ENCODE data around the gene CTNNA3.

The CTNNA3 gene

DNA sequence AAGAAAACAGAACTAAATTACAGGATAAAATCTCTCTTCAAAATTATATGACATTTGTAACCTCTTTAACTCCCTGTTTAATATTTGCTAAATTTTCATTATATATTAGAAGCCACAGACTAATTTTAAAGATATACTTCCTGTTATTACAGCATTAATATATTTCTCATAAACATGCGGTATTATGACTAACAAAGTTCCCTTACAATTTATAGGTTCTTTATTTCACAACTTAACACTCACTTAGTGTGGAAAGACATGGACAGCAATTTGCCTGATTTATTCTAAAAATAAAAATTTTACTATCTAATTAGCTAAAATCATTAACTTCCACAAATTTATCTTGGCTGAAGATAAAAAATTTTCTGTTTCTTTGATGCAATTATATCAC is 29.0 kb downstream of the CTNNA3 start:
- FAIRE-seq = no peak
- no peak for DNase-seq (ENCODE audit: extremely low spot score, insufficient read length, low read depth)

DNA sequence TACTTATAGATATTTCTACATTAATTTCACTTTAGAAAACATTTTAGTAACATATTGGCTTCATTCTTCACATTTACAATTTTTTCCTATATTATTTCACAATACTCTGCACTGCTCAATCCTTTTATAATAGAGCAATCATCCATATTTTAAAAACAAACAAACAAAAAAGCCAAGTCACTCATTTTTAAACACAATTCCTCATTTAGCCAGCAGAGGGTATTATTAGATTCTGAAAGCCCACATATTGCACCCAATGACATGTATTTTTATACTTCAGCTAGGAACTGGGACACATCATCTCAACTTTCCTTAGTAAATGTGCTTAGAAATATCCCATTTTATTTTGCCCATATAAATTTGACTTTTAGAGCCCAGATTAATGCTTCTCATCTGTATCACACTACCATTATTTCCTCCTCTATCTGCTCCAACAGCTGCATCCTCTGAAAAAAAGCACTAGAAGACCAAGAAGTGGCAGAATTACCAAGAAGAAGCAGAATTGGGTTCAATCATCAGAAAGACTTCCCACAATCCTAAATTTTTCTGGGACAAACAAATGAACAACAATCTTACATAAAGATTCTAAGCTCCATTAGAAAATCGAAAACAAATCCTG is 29.5 kb downstream of the CTNNA3 start:
- FAIRE-seq = peak; percentile 42
- no peak for DNase-seq (ENCODE audit: extremely low spot score, insufficient read length, low read depth)

DNA sequence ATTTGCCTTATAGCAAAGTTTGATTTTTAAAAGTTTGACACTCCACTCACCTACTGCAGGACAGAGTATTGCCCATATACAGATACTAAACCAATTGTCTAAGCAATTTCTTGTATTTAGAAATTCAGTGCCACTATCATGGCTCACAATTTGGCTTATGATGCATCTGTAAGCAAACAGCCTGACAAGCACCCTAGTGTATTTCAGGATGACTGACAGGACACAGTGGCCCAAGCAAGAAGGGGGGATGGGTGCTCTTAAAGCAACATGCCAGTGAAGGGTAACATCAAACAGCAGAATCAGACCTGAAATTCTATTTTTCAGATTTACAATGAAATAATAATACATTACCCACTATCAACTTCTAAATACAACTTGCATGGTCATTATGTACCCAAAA is 30.5 kb downstream of the CTNNA3 start:
- DNase-seq (ENCODE audit: extremely low spot score, insufficient read length, low read depth) = no peak
- no peak for FAIRE-seq

DNA sequence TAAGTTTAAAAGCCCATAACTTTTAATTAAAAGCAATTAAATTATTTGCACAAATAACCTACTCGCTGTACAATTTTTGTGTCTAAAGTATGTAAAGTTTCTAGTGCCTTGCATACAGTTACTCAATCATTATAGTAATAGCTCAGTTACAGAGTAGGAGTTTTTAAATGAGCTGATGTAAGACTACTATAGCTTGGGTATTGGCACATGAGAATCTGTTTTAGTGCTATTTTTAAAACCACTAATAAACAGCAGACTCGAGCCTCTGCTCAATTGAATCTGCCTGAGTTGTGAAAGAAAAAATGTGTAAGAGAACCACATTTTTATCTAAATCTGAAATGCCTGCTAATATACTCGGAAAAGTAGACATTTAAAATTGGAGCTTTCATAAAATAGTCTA is 31.1 kb downstream of the CTNNA3 start:
- DNase-seq (ENCODE audit: extremely low spot score, insufficient read length, low read depth) (no peak), FAIRE-seq (no peak)

DNA sequence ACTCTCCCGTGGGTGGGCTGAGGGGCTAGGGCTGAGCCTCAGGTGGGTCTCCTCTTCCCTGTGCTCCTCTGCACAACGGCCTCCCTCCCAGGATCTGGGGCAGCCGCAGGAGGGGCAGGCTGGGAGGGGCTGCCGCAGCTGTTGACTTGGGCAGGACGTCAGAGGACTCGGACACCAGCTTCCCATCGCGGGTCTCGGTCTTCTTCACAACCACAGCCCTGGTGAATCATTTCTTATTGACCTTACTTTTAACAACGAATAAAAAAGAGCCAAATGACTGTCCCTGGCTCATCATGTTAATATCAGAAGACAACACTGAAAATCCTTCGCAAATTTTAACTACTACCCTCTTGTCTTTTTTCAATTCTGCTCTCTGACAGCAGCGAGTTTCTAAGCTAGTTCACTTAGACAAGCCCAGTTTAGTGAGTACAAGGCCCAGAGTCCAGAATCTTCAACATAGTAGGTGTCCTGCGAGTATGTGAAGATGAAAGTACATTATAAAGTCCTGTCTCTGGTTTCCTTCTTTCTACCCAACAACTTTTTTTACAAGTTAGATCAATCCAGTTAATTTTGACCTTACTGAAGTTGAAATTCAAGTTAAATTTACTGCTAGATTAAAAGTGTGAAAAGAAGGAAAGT is 32.4 kb downstream of the CTNNA3 start:
- no peak for FAIRE-seq
- DNase-seq (ENCODE audit: extremely low spot score, insufficient read length, low read depth) = no peak

DNA sequence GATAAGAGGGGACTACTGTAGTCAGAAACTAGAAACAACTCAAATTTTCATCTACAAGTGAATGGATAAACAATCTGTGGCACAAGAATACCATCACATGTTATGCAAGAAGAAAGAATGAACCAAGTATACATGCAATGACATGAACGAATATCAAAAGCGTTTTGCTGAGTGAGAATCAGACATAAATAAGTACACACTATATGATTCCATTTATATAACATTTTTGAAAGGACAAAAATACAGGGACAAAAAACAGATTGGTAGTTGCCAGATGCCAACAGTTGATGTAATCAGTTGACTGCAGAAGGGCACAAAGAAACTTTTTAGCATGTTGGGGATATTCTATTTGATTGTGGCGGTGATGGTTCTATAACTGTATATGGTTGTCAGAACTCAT is 33.6 kb downstream of the CTNNA3 start:
- no peak for FAIRE-seq

DNA sequence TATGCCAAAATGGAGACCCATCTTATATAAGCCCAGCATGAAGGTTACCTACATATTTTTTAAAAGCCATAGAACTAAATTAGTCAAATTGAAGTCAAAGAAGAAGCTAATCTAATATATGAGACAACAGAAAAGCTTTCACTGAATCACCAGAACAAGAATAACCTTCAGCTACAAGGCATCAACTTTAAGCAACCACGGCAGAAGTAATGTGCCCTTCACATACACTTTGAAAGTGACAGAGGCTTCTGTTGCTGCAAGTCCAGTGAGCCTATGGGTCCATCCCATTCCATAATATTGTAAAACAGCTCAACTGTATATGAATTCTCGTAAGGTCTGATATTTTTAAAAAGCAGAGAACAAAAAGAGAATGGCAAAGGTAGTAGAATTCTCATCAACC is 36.5 kb downstream of the CTNNA3 start:
- DNase-seq (ENCODE audit: extremely low spot score, insufficient read length, low read depth) (no peak), FAIRE-seq (no peak)

More for the DNA sequence above, 33.6 kb downstream of the CTNNA3 start:
- DNase-seq (ENCODE audit: extremely low spot score, insufficient read length, low read depth) = no peak

DNA sequence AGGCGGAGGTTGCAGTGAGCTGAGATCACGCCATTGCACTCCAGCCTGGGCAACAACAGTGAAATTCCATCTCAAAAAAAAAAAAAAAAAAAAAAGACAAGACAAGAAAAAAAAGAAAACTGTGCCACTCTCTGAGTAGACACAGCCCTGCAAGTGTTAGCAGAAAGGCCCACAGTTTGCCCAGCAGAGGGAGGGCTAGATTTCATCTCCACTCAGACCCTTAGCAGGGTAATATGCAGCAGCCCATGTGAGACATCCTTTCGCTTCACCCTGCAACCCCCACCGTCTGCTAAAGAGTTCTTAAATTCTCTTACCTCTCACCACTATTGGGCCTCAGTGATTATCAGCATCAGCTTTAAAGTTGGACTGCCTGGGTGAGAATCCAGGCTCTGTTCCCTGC is 38.2 kb downstream of the CTNNA3 start:
- DNase-seq (ENCODE audit: extremely low spot score, insufficient read length, low read depth) (no peak), FAIRE-seq (no peak)

DNA sequence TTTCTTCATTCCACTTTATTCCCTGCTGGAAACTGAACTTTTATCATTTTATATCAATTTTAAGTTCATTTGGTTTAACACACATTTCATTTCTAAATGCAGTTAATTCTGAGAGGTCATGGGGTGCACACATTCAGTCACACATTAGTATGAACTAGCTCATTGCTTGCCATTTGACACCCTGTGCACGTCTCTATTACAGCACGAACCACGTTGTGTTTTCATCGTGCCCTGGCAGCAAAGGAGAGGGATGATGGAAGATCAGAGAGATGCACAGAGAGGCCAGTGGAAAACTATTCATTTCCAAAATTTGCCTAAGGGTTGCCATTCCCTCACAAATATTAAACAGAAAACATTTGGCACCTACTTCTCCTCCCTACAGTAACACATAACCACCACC is 45.4 kb downstream of the CTNNA3 start:
- DNase-seq (ENCODE audit: extremely low spot score, insufficient read length, low read depth) = no peak
- no peak for FAIRE-seq

DNA sequence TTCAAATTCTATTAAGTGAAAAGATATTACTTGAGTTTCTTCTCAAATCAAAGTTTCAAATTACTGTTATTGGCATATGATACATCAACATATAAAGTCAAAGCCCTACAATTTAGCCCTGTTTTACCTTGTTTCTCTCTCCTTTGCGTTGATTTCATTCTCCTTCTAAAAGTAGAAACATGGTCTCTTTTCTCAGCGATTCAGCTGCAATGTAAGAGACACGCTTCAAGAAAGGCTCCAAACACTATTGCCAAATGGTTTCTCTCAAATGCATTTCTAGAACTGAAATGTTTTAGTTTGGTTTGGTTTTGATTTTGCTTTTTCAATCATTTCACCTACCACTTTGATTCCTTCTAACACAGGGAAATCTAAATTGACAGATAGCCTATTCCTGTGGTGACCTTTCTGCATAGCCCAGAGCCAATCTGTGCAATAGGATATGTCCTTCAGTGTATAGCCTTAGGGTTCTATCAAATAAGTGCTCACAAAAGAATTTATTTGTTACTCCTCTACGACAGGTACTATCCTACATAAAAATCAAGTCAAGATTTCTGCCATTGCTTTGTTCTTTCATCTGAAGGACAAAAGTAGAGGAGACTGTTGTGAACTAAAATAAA is 47.3 kb downstream of the CTNNA3 start:
- FAIRE-seq (no peak), DNase-seq (ENCODE audit: extremely low spot score, insufficient read length, low read depth) (no peak)

DNA sequence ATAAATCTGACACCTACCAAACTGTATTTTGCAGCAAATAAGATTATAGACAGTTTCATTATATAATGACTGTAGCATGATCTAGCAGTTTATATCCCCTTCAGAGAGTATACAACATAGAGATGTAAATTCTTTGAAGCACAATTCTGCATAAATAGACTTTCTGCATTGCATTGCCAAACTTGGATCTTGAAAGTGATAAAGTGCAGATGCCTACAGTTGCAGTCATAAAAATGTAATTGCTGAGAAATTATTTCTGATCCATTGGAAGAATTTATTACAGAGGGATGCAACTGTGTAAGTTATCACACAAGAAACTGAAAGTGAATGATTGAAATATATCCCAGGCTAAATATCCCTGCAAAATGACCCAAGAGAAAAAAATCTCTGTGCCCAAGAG is 65.1 kb downstream of the CTNNA3 start:
- no peak for FAIRE-seq
- DNase-seq (ENCODE audit: extremely low spot score, insufficient read length, low read depth) = no peak

DNA sequence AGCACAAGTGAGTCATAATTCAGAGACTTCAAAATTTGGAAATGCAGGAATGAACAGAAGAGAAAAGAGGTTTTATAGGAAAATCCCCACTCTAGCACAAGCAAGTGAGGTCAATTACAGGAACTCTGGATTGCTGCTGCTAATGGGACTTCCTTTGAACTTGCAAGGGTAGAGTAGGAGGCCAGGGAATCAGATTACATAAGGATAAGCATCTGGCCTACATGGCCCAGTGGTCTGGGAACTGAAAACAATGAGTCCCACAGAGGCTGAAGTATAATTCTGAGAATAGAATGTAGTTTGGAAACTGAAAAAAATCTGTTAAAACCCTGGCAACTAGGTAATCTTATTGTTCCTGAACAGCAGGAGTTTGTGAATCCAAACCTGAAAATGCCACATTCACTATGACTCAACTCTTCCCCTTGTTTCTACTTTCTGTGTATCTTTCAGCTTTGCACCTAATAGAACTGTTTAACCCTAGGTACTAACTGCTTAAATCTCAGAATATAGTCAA is 66.5 kb downstream of the CTNNA3 start:
- DNase-seq (ENCODE audit: extremely low spot score, insufficient read length, low read depth) = no peak

DNA sequence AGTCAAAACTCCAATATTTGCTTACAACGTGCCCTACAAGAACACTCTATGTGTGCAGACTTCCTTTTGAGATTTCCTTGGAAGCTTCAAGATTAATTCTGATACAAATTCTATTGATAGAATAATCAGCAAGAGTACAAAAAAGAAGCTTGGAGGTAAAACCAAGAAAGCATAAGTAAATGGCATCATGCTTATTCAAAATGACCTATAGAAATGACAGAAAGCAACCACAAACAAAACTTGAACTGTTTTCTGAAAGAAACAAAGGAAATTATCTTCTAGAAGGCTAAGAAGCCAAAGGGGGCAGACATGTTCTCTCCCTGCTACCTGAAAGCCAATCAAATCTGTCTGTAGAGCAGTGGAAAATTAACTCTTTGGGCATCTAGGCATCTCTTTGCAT is 73.0 kb downstream of the CTNNA3 start:
- FAIRE-seq (no peak), DNase-seq (ENCODE audit: extremely low spot score, insufficient read length, low read depth) (no peak)

More for the DNA sequence above, 66.5 kb downstream of the CTNNA3 start:
- peak; percentile 47 for FAIRE-seq

DNA sequence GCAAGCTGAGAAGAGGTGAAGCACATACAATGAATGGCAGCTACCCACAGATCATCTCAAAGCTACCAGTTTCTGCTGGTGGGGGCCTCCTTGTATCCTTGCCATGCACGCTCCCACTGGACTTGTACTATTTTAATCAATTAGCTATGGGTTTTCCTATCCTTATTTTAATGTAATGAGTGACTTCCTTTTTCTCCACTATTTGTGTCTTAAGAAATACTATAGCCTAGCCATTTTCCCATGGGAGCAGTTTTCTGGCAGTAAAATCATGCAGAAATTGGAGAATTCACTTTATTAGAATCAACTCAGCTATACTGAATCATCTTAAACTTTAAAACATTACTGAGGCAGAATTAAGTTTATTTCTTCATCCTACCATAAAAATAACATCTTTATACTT is 73.5 kb downstream of the CTNNA3 start:
- DNase-seq (ENCODE audit: extremely low spot score, insufficient read length, low read depth) = no peak
- FAIRE-seq = no peak

DNA sequence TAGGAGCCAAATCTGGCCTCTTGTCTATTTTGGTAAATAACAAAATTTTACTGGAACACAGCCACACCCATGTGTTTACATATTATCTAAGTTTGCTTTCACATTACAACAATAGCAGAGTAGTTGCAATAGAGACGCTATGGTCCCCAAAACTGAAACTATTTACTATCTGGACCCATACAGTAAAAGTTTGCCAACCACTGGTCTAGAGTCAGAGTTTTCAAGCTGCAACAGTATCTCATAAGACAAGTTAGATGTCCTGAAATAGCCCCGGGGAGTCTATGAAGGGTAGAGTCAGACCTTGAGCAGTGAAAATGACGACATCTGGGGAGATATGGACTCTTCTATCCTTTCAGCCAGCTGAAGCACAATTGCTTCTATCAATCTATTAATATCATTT is 74.2 kb downstream of the CTNNA3 start:
- no peak for FAIRE-seq
- no peak for DNase-seq (ENCODE audit: extremely low spot score, insufficient read length, low read depth)

DNA sequence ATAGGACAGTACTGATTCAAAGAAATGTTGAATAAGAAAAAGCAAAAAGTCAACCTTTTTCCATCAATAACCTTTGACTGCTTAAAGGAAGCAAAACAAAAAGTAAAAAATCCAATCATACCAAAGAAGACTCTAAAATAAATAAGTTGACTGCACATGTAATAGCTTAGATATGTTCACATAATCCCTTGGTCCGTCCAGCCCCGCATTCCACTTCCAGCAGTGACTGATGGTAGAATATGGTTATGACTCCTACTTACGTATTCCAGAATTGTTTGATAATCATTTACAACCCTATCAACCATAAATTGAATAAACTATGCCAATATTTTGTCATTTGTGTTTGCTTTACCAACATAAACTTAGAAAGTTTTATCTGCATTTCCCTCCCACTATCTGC is 77.9 kb downstream of the CTNNA3 start:
- DNase-seq (ENCODE audit: extremely low spot score, insufficient read length, low read depth) = no peak
- FAIRE-seq = no peak

DNA sequence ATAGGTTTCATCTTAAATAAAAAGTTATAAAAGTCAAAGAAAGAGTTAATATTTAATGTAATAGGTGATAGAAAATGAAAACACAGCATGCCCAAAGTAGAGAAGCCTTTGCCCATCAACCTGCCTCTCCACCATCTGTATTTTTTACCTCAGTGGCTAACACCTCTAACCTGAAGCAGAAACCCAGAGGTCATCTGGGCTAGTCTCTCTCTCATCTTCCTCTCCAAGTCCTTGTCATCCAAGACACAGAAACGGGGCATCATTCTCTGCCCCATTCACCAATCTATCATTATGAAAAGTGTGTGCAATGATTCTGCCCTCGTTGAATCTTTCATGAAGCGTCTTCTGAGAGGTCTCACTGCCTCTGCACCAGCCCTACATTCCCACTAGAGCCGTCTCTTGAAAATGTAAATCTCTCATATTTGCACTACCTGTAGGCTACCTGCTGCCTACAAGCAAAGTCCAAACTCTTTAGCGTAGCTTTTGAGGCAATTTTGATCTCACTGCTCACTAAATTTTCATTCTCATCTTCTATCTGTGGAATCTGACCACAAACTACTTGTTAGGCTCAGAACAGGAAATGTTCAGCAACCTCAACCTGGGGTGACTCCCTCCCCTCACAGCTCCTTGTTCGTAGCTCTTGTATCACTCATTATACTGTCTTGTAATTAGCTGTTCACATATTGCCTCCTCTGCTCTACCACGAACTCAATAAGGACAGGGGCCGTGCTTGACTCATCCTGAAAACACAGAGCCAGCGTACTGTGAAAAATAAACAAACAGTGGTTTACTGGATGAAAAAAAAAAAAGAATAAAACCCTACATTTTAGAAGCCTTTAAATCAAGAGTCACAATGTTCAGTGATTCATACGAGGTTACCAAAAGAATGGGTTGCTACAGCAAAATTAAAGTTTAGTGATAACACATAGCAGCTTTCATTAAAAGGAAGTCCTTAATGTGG is 83.1 kb downstream of the CTNNA3 start:
- FAIRE-seq (peak; percentile 80), DNase-seq (ENCODE audit: extremely low spot score, insufficient read length, low read depth) (peak; percentile 7)

DNA sequence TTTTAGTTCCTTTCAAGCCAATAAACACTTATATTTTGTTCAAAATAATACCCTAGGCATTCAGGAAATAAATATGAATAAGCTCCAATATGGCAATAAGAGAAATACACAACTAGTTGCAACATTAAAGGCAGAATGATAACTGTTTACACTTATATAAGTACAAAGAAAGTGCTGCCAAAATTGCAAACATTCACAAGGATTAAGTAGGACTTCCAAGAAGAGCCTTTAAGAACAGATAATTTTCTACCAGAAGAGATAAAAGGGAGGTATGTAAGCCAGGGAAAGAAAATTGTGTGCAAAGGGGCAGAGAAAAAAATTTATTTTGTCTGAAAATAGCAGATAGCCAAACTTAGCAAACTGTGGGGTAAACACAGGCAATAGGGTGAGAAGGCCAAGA is 83.8 kb downstream of the CTNNA3 start:
- DNase-seq (ENCODE audit: extremely low spot score, insufficient read length, low read depth) (no peak), FAIRE-seq (no peak)

DNA sequence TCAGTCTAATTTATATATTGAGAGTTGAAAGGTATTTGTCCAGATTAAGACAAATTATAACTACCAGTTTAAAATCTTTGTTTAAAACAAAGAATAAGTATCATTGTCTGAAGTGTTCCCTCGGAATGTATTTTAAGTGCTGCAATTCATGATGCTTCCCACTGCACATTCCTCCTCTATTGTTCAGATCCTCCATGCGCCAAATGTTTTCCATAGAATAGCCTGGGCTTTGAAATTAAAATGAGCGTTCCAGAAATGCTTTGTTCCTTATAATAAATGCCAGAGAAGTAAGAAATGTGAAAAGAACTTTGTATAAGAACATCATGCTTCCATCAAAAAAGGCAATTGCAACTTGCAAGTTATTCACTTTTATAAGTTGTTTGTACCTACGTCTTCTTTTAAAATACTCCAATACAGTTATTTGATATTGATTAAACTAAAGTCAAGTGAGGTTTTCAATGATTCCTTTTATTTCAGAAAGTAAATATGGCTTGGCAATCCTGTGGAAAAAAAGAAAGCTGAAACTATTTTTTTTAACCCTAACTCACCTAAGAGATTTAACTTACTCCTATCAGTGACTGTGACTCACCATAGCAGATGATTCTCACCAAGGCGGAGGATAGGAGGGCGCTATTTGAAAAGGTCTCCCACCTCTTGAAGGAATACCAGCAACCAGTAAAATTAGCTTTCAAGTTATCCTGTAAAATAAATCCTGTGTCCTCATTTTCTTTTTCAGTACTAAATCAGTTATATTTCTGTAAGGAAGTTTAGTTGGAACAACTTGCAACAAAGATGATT is 85.8 kb downstream of the CTNNA3 start:
- FAIRE-seq = no peak

DNA sequence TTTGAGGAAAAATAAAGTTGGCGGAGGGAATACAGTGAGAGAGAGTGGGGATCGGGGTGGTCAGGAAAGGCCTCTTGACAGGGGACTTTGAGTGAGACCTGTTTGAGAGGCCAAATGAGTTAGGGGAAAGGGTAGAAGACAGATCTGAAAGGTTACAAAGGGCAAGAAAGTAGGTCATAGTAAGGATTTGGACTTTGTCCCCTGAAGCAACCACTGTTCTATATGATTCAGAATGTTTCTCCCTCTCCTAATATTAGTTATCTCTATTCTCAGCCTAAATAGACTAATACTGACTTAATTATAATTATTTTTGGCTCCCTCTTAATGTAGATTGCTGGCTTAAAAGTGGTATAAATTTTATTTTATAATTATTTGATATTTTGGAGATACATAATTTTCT is 88.0 kb downstream of the CTNNA3 start:
- FAIRE-seq (no peak), DNase-seq (ENCODE audit: extremely low spot score, insufficient read length, low read depth) (no peak)

More for the DNA sequence above, 85.8 kb downstream of the CTNNA3 start:
- DNase-seq (ENCODE audit: extremely low spot score, insufficient read length, low read depth) = no peak
